BLaER1 (cell line): ENCODE measurements around the gene RAB3GAP2.
"Not testable (repeated sequence)": the region's sequence is repeated elsewhere in the genome, so short reads cannot be mapped to it uniquely, and the experiment has no call there.

ENCODE experiments used
- H3K27ac ChIP-seq: shearing (Covaris generic); formaldehyde crosslinking; 2 replicates; pipeline ENCODE4 v1.8.1; 2022
- H3K27me3 ChIP-seq: shearing (Covaris generic); formaldehyde crosslinking; 2 replicates; pipeline ENCODE4 v1.8.1; 2022
- H3K36me3 ChIP-seq: shearing (Covaris generic); formaldehyde crosslinking; 2 replicates; pipeline ENCODE4 v1.8.1; 2022
- H3K4me1 ChIP-seq: shearing (Covaris generic); formaldehyde crosslinking; 2 replicates; pipeline ENCODE4 v1.8.1; 2022
- H3K4me2 ChIP-seq: shearing (Covaris generic); formaldehyde crosslinking; 2 replicates; pipeline ENCODE4 v1.8.1; 2022
- H3K4me3 ChIP-seq: shearing (Covaris generic); formaldehyde crosslinking; 2 replicates; pipeline ENCODE4 v1.8.1; 2022
- H3K9ac ChIP-seq: shearing (Covaris generic); formaldehyde crosslinking; 2 replicates; pipeline ENCODE4 v1.8.1; 2022
- H3K9me3 ChIP-seq: shearing (Covaris generic); formaldehyde crosslinking; 2 replicates; pipeline ENCODE4 v1.8.1; 2022
- H4K20me1 ChIP-seq: shearing (Covaris generic); formaldehyde crosslinking; 2 replicates; pipeline ENCODE4 v1.8.1; 2022
- Cebpa-rat ChIP-seq: shearing (Covaris generic); IDR thresholded peaks from 2 replicates; pipeline ENCODE4 v1.8.1; 2022

Gene RAB3GAP2

GRCh38 chr1:220182656-220183055 is 89.6 kb downstream of the RAB3GAP2 start:
- no peak for TF ChIP-seq Cebpa-rat
- Histone ChIP-seq H3K4me3 (no peak overlapping the region), H3K27me3 (no peaks in the 10 kb centered on the region), H3K36me3 (peaks cover 68% of the 10 kb centered on the region), H3K4me2 (no peak overlapping the region), H3K4me1 (no peaks in the 10 kb centered on the region), H3K9me3 (no peaks in the 10 kb centered on the region; the same call in 1 of the 2 replicates), H3K9ac (no peak overlapping the region), H3K27ac (no peak overlapping the region), H4K20me1 (no peaks in the 10 kb centered on the region)

DNA sequence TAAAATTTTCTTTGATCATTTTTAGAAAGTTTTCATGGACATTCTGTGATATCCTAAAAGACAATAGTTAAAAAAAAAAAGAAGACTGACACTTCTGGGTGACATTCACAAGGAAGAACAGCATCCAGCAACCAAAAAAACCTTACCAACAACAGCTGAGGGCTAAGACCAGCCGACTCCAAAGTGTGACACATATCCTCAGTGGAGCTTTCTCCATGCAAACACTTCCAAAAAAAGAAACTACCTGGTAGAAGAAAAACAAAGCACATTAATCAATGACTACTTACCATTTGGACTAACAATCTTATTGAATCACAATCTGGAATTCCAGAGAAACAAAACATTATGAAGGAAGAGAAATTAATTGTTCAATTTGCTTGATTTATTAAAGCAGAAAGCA is 90.1 kb downstream of the RAB3GAP2 start:
- no peak overlapping the region for H3K27ac ChIP-seq
- no peaks in the 10 kb centered on the region for H3K27me3 ChIP-seq
- no peaks in the 10 kb centered on the region; the same call in 1 of the 2 replicates for H3K9me3 ChIP-seq
- H3K4me2 ChIP-seq, result no peak overlapping the region
- H4K20me1 ChIP-seq, result no peaks in the 10 kb centered on the region
- no peaks in the 10 kb centered on the region for H3K4me1 ChIP-seq
- peaks cover 65% of the 10 kb centered on the region for H3K36me3 ChIP-seq
- H3K9ac ChIP-seq, result no peak overlapping the region
- no peak overlapping the region for H3K4me3 ChIP-seq
- TF ChIP-seq Cebpa-rat, result no peak

DNA sequence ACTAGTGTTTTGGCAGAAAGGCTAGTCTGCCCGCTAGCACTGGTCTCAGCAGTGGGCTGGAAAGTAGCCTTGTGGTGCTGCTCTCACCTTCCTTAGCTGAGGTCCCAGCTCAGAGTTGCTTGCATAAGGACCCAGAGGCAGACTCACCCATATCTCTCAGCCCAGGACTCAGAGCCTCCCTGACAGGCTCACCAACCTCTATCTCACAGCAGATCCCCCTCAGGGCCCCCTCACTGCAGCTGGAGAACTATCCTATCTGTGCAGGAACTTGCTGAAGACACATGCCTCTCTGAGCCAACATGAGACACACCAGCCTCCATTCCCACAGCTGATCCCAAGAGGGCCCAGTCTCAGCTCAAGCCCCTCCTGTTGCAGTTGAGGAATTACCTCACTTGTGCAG is 95.7 kb downstream of the RAB3GAP2 start:
- Histone ChIP-seq H3K4me2 (no peak overlapping the region), H3K27ac (no peak overlapping the region), H3K9ac (no peak overlapping the region), H3K27me3 (no peaks in the 10 kb centered on the region), H4K20me1 (no peaks in the 10 kb centered on the region), H3K9me3 (no peaks in the 10 kb centered on the region; the same call in 1 of the 2 replicates), H3K4me3 (no peak overlapping the region), H3K4me1 (no peaks in the 10 kb centered on the region), H3K36me3 (peaks cover 71% of the 10 kb centered on the region)
- TF ChIP-seq Cebpa-rat, result no peak

- Histone ChIP-seq H3K4me2 (no peak overlapping the region), H3K9me3 (no peaks in the 10 kb centered on the region), H4K20me1 (no peaks in the 10 kb centered on the region), H3K4me1 (no peaks in the 10 kb centered on the region), H3K4me3 (no peak overlapping the region), H3K9ac (no peak overlapping the region), H3K27me3 (no peaks in the 10 kb centered on the region), H3K36me3 (peaks cover 77% of the 10 kb centered on the region), H3K27ac (no peak overlapping the region)
- TF ChIP-seq Cebpa-rat, result no peak
These were observed 101.3 kb downstream of the RAB3GAP2 start for GRCh38 chr1:220170836-220171526.

DNA sequence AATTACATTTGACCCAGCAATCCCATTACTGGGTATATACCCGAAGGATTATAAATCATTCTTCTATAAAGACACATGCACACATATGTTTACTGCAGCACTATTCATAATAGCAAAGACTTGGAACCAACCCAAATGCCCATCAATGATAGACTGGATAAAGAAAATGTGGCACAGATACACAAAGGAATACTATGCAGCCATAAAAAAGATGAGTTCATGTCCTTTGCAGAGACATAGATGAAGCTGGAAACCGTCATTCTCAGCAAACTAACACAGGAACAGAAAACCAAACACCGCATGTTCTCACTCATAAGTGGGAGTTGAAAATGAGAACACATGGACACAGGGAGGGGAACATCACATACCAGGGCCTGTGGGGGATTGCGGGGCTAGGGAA is 102.4 kb downstream of the RAB3GAP2 start:
- not testable (repeated sequence) for H3K27ac ChIP-seq, H3K9me3 ChIP-seq, H3K4me3 ChIP-seq, H3K9ac ChIP-seq, H3K4me1 ChIP-seq, H3K4me2 ChIP-seq, H3K27me3 ChIP-seq, H4K20me1 ChIP-seq
- H3K36me3 ChIP-seq, result peaks cover 80% of the 10 kb centered on the region

DNA sequence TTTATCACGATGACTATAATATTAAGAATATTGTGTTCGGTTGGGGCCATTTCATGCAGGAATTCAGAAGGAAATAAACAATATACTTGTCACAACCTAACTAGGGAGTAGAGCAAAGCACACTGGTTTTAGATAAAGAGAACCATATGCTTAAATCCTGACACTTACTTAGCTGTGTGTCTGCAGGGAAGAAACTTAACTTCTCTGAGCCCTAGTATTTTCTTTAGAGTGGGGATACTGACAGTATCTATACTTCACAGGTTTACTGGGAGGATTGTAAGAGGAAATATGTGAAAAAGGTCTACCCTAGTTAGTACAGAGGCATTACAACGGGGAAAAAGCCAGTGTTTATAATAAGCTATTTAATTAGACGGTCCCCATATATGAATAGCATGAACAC is 105.4 kb downstream of the RAB3GAP2 start:
- H3K36me3 ChIP-seq, result peaks cover 83% of the 10 kb centered on the region
- no peak overlapping the region for H3K27ac ChIP-seq
- no peaks in the 10 kb centered on the region for H3K27me3 ChIP-seq
- H3K4me2 ChIP-seq, result no peak overlapping the region
- no peaks in the 10 kb centered on the region for H4K20me1 ChIP-seq
- no peak overlapping the region for H3K4me3 ChIP-seq
- no peaks in the 10 kb centered on the region for H3K9me3 ChIP-seq
- no peak overlapping the region for H3K9ac ChIP-seq
- TF ChIP-seq Cebpa-rat, result no peak
- no peaks in the 10 kb centered on the region for H3K4me1 ChIP-seq

- H3K9me3 ChIP-seq, result no peaks in the 10 kb centered on the region
- H4K20me1 ChIP-seq, result no peaks in the 10 kb centered on the region
- peaks cover 80% of the 10 kb centered on the region for H3K36me3 ChIP-seq
- no peak overlapping the region for H3K4me2 ChIP-seq
- no peaks in the 10 kb centered on the region for H3K4me1 ChIP-seq
- TF ChIP-seq Cebpa-rat, result no peak
- H3K27ac ChIP-seq, result no peak overlapping the region
- H3K9ac ChIP-seq, result no peak overlapping the region
- H3K4me3 ChIP-seq, result no peak overlapping the region
- H3K27me3 ChIP-seq, result no peaks in the 10 kb centered on the region
These were observed 107.7 kb downstream of the RAB3GAP2 start for GRCh38 chr1:220164517-220164916.

DNA sequence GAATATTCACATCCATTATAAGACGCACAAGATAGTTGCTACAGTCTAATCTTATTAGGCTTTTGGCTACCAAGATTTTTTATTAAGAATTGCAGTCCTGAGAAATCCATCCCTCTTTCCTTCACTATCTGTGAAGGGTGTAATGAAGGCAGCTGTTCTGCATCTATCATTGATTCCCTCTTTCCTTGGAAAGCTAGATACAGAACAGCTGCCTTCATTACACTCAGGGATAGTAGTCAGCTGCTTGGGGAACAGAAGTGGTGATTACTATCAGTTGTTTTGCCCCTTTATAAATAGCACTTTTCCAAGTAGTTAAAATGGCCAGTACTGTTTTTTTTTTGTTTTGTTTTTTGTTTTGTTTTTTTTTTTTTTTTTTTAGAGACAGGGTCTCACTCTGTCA is 108.1 kb downstream of the RAB3GAP2 start:
- Histone ChIP-seq H3K9me3 (no peaks in the 10 kb centered on the region), H3K4me1 (no peaks in the 10 kb centered on the region), H3K4me2 (no peak overlapping the region), H4K20me1 (no peaks in the 10 kb centered on the region), H3K27me3 (no peaks in the 10 kb centered on the region), H3K4me3 (no peak overlapping the region), H3K36me3 (peaks cover 80% of the 10 kb centered on the region), H3K27ac (no peak overlapping the region), H3K9ac (no peak overlapping the region)
- TF ChIP-seq Cebpa-rat, result no peak

GRCh38 chr1:220160027-220160426 is 112.2 kb downstream of the RAB3GAP2 start:
- H3K4me1 ChIP-seq, result no peaks in the 10 kb centered on the region
- H3K27me3 ChIP-seq, result no peaks in the 10 kb centered on the region
- H3K9me3 ChIP-seq, result no peaks in the 10 kb centered on the region
- TF ChIP-seq Cebpa-rat, result no peak
- H3K4me2 ChIP-seq, result no peak overlapping the region
- H4K20me1 ChIP-seq, result no peaks in the 10 kb centered on the region
- H3K9ac ChIP-seq, result no peak overlapping the region
- no peak overlapping the region for H3K4me3 ChIP-seq
- H3K27ac ChIP-seq, result no peak overlapping the region
- H3K36me3 ChIP-seq, result peaks cover 80% of the 10 kb centered on the region

DNA sequence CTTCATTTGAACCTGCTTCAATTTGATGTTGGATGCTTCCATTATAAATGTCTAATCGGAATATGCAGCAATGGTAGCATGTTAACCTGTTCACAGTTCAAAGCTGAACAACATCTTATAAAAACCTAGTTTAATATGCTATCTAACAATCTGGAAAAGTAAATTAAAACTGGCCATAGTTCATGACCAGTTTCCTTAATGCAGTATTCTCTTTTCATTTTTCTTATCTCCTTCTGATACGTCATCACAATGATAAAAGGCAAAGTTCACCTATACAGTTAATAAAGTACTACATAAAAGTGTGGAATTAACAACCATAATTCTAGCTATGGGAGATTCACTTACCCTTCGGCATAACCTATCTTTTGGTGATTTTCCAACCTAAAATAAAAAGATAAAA is 113.2 kb downstream of the RAB3GAP2 start:
- TF ChIP-seq Cebpa-rat, result no peak
- no peaks in the 10 kb centered on the region for H3K27me3 ChIP-seq
- H4K20me1 ChIP-seq, result no peaks in the 10 kb centered on the region
- no peak overlapping the region for H3K4me3 ChIP-seq
- no peaks in the 10 kb centered on the region for H3K9me3 ChIP-seq
- peaks cover 80% of the 10 kb centered on the region for H3K36me3 ChIP-seq
- no peak overlapping the region for H3K4me2 ChIP-seq
- no peaks in the 10 kb centered on the region for H3K4me1 ChIP-seq
- no peak overlapping the region for H3K9ac ChIP-seq
- no peak overlapping the region for H3K27ac ChIP-seq

GRCh38 chr1:220158530-220158929 is 113.7 kb downstream of the RAB3GAP2 start:
- H4K20me1 ChIP-seq, H3K9ac ChIP-seq, H3K4me3 ChIP-seq, H3K27me3 ChIP-seq, H3K27ac ChIP-seq, H3K9me3 ChIP-seq, H3K4me2 ChIP-seq, H3K4me1 ChIP-seq: not testable (repeated sequence)
- H3K36me3 ChIP-seq, result peaks cover 80% of the 10 kb centered on the region
